ENCODE results near the gene DLG5.

DLG5 gene

DNA sequence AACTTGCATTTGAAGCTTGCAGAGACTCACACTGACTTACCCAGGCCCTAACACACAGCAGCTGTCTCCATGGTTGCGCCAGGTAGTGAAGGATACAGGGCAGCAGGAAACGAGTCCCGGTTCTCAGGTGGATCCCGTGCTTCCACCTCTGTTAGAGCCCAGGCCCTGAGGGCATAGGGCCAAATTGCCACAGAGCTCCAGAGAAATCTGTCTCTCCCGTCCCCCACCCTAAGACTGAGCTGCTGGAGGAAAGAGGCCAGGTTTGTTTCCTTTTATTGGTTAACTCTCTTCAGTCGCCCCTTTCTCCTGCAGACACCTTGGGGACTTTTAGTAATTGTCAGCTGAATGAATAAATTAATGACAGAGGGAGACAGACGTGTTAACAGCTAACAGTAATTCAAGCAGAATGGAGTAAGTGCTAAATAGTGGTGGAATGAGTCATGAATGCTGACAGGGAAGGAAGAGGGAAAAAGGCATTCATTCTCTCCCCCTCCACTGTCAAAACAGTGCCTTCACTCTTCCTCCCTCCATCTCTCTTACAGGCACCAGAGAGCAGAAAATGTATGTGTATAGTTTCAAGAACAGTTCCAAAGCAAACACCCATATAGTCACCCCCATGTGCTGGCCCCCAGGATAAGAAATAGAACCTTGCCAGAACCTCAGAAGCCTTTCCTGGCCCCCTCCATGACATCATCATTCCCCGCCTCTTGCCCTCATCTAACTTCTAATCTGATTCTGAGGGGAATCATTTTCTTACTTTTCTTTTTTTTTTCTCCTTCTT lies 16.8 kb upstream of the DLG5 start:
- no peak for DNase-seq

DNA sequence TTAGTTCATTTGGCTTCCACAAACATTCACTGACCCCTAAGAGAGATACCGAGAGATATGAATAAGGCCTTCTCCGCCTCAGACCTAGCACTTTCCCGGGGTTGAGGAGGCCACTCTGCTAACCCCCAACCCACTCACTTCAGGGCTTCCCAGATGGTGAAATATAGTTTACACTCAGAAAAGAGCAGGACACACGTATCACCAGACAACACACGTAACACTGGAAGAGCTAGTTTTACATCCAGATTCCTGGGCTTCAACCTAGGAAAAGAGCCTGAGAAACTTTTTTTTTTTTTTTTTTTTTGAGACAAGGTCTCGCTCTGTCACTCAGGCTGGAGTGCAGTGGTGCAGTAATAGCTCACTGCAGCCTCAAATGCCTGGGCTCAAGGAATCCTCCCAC lies 15.2 kb upstream of the DLG5 start:
- DNase-seq: no peak

GRCh38 chr10:77940627-77941026 lies 14.1 kb upstream of the DLG5 start:
- DNase-seq: no peak

DNA sequence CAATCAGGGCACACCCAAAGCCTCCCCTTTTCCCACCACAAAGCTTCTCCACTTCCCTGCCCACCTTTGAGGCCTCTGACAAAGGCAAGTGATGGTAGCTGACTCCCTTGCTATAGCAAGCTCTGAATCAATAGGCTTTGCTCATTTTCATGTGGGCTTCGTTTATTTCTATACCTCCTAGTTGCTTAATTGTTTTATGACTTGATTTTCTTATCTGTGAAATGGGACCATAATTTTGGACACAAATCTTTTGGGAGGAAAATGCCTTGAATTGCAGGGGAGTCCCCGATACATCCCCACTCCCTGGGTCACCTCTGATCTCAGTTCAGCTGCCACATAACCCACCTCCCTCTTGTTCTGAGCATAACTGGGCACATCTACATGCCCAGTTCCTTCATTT lies 13.7 kb upstream of the DLG5 start:
- no peak for DNase-seq

- no peak for DNase-seq
Observed at GRCh38 chr10:77939561-77940001, 13.0 kb upstream of the DLG5 start.

GRCh38 chr10:77936697-77937567 lies 10.4 kb upstream of the DLG5 start:
- DNase-seq: no peak

DNA sequence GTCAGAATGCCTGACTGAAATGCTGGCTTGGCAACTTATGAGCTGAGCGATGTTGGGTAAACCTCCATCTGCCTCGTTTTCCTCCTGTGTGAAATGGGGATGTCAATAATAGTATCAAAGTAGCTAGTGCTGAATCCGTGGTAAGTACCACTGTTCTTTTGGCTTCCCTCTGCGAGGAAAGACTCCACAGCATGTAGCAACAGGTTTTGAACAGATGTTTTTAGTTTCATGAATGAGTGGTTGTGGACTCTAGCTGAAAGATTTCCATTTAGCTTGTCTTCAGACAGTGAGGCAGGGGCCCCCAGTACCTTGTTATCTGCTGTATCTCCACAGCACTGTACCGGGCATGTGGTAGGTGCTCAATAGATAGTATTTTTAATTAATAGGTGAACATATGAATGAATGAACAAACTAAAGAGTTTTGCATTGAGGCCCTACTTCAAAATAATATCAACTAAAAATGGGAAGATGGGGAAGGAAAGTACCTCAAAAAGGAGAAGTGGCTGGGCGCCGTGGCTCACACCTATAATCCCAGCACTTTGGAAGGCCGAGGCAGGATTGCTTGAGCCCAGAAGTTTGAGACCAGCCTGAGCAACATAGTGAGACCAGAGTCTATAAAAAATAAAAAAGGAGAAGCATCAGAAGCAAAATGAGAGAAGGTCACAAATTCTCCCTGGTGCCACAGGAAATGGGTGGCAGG lies 5.6 kb upstream of the DLG5 start:
- DNase-seq: no peak

- DNase-seq: no peak
Observed at GRCh38 chr10:77927402-77928246, 1.1 kb upstream of the DLG5 start.

DNA sequence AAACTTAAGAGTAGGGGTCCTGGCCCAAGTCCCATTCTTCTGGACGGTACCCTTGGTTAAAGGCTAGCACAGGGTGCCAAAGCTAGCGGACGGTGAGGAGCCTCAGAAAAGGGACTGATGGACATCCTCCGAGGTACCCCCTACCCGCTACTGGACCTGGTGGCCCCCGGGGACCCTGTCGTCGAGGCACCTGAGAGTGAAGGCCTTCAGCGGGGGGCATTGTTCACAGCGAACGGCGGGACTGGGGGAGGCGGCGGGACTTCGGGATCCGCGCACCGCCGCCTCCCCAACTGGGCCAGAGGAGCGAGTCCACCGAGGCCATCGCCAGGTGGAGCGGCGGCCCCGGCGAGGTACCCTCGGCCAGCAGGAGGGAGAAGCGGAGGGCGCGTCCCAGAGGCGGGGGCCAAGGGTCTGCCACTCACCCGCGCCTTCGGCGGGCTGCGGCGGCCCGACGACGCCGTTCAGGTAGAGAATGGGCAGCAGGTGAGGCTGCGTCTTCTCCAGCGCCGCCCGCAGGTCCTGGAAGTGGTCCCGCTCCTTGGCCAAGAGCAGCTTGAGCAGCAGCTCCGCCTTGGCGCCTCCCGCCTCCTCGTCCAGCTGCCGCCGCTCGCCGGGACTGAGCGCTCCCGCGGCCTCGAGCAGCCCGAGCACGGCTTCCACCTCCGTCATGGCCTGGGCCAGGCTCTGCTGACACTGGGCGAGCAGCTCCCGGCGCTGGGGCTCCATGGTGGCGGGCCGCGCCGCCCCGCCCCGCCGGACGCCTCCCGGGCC lies 575 bp downstream of the DLG5 start:
- peak; percentile 4 for DNase-seq

- DNase-seq: no peak
Observed at GRCh38 chr10:77925410-77925794, 1.2 kb downstream of the DLG5 start.

- DNase-seq: no peak
Observed at GRCh38 chr10:77922566-77923179, 3.9 kb downstream of the DLG5 start.

DNA sequence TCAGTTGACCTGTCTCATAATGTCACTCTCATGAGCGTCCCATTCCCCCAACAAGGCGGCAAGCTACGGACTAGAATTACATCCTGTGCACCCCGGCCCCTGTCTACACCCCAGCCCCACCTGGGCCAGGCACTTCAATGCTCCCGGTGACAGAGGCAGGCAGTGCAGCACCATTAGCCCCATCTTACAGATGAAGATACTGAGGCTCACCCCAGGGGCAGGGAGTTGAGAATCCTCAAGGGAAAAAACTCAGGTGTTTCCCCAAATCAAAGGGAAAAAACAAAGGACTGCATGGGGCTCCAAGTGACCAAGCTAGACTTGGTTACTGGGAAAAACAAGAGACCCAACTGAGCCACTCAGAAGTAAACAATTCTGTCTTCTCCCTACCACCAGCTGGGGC lies 4.5 kb downstream of the DLG5 start:
- no peak for DNase-seq

DNA sequence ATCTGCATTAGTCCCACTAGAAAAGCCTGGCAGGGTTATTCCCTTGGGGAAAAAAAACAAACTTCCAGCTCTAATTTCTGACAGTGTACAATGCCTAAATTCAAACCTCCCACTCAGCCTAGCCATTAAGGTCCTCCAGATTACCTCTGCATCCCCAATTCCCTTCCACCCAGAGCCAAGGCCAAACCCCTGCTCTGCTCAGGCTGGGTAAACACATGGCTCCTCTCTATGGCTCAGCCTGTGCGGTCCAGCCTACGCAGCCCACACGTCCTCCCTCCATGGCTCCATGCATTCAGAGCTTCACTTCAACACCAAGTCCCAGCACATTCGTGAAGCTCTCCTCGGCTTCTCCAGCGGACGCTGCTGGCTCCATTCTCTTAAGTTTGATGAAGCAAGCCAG lies 5.2 kb downstream of the DLG5 start:
- no peak for DNase-seq

DNA sequence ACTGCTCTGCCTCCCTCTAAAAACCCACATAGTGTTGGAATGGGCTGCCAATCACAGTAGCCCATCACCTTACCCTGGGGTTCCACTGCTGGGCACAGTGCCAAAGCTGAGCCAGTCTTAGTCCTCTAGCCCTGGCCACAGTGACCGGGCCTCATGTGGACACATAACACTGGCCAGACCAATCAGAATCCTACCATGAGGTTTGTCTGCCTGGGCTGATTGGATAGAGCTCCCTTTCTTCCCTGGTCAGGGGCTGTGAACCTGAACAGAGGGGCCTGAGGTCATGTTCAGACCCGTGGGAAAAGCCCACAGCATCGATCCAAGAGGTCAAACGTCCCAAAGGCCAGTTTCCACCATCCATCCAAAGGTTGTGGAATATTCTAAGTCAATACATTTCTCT lies 6.1 kb downstream of the DLG5 start:
- DNase-seq: no peak

DNA sequence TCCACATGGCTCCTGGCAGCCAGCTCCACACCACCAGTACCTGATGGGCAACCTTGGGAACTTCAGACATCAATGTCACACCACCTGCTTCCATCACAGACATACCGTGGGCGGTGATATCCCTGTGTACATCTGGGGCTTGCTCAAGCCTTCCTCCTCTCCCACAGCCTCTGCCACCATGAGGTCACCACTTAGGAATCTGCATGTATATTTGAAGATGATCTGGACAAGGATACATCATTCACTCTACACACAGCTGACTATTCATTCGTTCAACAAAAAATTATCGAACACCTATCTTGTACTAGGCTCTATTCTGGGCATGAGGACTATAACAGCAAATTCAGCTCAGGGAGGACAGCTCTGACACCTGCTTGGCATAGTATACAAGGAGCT lies 6.8 kb downstream of the DLG5 start:
- no peak for DNase-seq

DNA sequence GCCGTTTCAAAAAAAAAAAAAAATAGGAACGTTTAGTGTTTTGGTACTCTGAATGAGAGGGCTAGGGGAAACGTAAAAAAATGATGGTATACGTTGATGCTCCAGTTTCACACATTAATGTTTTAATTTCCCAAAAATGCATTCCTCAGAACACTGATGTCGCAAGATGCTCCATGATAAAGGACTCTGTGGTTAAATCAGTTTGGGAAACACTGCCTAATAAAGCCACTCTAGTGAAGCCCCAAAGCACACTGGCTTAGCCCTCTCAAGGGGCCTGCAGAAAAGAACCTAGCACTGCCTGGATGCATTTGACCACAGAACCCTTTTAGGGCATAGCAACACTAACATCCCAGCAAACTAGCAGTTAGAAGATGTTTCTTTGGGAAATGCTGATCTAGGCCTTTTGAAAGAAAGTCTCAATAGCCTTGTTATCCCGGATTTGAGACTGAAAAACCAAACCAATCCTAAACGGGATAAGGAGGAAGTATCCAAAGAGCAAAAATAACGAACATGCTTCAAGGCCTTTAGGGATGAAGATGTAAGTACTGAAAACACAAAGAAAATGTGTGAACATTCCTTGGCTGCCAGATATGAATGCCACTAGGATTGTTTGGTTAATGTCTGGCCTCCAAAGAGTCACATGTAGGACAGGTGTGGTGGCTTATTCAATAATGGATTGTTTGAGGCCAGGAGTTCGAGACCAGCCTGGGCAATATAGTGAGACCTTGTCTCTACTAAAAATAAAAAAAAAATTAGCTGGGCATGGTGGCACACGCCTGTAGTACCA lies 11.0 kb downstream of the DLG5 start:
- no peak for DNase-seq

- no peak for DNase-seq
Observed at GRCh38 chr10:77913090-77913489, 13.5 kb downstream of the DLG5 start.

- DNase-seq: no peak
Observed at GRCh38 chr10:77912576-77912975, 14.0 kb downstream of the DLG5 start.

GRCh38 chr10:77911535-77912123 lies 14.9 kb downstream of the DLG5 start:
- DNase-seq: no peak

- no peak for DNase-seq
Observed at GRCh38 chr10:77910524-77911145, 15.9 kb downstream of the DLG5 start.
